OCI-M2 (cell line): Measurements from ENCODE around the gene ZNF185.
"Not testable (repeated sequence)": the region's sequence is repeated elsewhere in the genome, so short reads cannot be mapped to it uniquely, and the experiment has no call there.

ENCODE experiments used
- DNase-seq: peaks from one replicate; lab custom pipeline; 2025; ENCODE audit not compliant: unreplicated experiment; lab: John Stamatoyannopoulos, UW

ZNF185 gene

GRCh38 chrX:152895121-152895520, 2.7 kb upstream of the ZNF185 start:
- no peak for DNase-seq

DNA sequence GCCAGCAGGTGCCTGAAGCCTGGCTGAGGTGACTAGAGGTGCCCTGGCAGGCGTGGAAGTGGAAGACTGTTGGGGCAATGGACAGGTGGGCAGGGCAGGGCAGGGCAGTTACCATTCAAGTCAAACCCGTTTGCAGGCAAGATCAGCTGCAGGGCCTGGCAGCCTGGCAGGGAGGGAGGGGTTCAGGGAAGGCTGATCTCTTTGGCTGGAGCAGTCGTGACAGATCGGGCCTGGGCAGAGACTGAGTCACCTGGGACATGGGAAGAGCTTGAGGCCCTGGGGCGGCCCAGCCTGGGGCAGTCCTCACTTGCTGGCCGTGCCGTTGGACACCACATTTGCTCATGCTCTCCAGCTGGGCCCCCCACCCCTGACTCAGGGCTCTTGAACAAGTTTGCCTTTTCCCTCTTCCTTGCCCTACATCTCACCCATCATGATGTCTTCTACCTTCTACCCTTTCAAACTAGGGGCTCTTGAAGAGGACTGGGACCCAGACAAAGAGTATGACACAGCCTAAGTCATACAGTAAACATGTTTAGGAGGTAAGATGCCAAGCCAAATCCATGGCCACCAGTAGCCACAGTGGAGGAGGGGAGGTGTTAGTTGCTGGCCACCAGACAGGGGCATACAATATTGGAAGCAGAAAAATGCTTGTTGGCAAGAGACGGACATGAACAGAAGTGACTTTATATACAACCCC, 2.0 kb upstream of the ZNF185 start:
- no peak for DNase-seq

DNA sequence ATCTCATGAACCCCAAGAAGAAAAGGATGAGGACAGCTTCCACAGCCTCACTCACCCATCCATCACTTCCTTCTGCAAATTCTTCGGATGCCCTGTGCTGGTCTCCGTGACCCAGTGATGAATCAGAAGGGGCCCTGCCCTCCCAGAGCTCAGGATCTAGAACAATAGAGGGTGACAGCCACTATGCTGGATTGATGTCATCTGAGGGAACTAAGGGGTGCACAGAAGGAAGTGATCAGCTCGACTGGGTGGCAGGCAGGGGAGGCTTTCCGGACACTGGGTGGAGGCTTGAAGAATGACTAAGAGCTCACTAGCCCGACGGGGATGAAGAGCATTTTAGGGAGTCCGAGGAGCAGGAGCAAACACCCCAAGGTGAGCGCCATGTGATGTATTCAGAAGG, 1.4 kb upstream of the ZNF185 start:
- DNase-seq = no peak

DNA sequence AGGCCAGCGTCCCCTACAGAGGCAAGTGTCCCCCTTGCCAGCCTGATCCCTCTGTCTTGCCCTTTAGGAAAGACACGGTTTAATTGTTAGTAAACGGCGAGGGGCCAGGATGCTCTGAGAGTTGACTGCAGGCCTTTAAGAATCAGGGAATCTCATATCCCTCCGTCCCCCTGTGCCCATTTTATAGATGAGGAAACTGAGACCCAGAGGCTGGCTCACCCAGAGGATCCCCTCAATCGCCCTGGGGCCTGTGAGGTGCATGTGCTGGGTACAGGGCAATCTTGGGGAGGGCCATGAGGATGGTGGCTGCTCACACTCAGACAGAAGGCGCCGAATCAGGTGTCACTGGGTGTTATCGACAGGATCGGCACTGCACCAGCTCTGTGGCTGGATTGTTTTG, 575 bp downstream of the ZNF185 start:
- no peak for DNase-seq

DNA sequence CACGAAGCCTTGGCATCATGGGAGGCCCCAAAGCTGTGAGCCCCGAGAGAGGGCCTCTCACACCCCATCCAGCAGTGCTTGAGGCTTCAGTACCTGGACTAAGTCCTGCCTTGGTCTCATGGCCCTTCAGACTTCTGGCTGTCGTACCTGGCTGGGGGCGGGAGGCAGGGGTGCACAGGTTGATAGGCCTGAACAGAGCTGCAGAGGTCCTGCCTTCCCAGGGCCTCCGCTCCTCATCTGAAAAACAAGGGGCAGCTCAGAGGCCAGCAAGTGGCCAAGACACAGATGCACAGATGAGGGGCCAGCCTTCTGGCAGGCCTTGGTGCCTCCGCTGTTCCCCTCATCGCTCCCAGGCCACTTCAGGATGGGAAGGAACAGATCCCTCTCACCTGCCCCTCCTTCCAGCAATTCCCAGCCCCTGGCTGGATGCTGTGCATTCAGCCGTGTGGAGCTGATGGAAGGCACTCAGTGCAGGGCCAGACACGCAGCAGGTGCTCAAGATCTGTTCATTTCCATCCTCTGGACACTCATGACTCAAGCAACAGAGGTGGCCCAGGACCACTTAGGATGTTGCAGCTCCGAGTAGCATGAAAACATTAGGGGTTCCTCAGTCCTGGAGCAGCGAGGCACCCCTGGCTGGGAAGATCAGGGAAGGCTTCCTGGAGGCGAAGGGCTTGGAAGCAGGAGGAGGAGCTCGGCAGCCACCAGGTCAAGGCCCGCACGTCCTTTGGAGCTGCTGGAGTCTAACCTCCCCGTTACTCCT, 1.4 kb downstream of the ZNF185 start:
- no peak for DNase-seq

DNA sequence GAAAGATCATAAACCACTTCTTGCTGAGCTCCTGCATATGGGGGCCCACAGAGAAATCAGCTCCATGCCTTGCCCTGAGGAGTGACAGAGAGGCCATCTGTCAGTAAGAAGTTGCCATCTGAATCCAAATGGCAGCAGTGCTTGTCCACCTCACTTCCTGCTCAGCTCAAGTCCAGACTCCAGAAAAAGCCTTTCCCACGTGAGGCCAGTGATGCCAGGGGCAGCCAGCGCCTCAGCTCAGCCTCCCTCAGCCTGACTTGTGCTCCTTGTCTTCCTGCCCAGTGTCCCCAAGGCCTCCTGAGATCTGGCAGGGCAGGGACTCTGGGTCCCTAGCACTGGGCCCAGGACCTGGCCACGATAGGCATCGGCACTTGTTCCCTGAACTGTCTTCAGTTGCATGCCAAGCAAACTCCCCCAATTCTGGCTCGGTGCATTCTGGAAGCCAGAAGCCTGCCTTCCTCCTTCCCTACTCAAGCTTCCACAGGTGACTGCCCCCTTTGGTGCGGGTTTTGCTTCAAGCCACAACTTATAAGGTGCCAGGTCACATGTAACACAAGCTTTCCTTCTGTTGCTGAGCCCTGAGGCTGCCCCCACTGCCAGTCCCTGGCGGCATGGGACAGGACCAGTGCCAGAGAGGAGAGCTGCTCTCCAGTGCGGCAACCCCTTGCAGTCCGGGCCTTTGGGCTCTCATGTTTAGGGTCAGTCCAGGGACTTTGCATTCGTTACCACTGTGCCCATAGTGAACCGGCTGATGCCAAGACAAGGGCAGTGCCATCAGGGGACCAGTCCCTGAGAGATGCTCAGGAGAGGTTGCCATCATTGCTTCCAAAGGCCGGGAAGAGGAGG, 2.2 kb downstream of the ZNF185 start:
- no peak for DNase-seq

DNA sequence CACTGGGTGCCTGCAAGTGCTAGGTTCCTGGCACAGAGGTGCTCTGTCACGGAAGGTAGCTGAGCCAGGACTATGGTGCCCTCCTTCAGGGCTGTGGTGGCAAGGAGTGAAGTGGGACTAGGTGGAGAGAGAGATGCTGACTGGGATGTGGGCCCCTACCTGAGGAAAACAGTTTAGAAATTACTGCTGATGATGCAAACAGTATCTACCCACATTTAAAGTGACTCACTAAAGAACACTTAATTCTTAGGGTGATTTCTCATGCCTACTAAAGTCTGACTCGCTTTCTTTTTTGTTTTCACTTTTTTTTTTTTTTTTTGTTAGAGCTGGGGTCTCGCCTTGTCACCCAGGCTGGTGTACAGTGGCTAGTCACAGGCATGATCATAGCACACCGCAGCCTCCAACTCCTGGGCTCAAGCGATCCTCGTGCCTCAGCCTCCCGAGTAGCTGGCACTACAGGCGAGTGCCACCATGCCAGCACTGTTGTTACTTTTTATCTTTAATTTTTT, 3.1 kb downstream of the ZNF185 start:
- no peak for DNase-seq

DNA sequence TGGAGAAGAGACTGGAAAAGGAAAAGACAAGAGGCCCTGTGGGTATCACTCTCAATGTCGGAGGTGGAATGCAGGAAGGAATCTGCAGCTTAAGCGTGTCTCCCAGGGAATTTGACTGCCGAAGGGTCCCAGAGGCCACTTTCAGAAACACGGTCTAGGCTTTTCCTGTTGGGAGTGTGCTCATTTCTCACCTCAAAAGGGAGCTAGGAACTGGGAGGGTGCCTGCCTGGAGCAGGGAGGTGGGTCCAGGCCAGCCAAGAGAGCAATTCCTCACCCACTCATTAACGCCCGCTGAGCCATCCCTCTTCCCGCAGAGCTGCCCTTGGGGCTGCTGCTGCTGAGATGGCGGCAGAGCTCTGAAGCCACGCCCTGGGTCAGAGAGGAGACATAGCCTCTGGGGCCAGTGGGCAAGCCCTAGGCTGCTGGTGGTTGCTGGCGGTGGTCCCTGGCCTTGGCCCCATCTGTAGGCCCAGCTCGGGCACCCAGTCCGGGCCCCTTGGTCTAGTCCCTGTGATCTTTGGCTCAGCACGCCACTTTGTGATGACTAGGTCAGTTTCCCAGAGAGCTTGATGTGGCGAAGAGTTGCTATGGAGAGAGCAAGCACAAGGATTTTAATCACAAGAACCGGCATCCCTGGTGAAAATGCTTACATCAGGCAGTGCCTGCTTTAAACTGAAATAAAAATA, 4.1 kb downstream of the ZNF185 start:
- DNase-seq = no peak

DNA sequence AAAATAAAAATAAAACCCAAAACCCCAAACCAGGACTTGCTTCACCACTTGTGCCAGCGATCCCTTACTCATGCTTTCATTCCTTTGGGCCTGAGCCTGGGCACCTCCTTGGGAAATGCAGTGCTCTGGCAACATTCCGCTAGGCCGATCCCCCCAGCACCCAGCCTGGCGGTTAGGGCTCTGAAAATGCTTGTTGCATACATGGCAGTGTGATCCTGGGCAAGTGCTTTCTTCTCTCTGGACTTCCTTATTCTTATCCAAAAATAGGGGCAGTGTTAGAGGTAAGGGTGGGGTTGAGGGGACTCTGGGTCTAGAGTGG, 4.6 kb downstream of the ZNF185 start:
- DNase-seq = no peak

- DNase-seq = no peak
Measured at GRCh38 chrX:152903589-152903988, 5.7 kb downstream of the ZNF185 start.

- no peak for DNase-seq
Measured at GRCh38 chrX:152904151-152905080, 6.5 kb downstream of the ZNF185 start.

DNA sequence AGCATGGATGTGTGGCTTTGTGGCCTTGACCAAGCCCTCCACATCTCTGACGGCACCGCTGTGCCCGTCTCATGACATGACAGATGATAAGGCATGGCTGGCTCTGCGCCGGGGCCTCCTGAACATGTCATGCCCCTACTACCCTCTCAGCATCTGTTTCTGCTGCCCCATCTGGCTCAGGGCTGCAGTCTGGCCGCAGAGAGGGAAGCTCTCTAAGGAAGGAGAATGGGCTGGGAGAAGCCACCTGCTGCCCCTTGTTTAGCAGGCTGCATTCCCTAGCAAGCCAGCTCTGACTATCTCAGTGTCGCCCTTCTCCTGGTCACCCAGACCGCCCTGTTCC, 7.2 kb downstream of the ZNF185 start:
- no peak for DNase-seq

- no peak for DNase-seq
Measured at GRCh38 chrX:152907084-152907651, 9.3 kb downstream of the ZNF185 start.

DNA sequence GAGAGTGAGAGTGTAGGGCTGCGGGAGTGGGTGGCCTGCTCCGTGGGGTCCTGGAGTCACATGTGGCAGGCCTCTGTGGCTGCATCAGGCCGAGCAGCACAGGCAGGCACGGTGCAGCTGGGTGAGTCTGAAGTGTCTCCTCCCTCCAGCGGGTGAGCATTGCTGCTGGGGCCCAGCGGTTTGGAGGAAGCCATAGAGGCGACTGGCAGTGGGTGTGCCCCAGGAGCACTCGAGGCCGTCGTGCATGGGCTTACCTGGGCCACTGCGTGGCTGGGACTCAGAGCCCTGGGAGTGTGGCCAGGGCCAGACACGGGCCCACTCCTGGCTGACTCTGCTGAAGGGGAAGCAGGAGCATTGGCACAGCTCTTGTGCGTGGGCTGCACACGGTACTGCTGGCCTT, 10.6 kb downstream of the ZNF185 start:
- no peak for DNase-seq

DNA sequence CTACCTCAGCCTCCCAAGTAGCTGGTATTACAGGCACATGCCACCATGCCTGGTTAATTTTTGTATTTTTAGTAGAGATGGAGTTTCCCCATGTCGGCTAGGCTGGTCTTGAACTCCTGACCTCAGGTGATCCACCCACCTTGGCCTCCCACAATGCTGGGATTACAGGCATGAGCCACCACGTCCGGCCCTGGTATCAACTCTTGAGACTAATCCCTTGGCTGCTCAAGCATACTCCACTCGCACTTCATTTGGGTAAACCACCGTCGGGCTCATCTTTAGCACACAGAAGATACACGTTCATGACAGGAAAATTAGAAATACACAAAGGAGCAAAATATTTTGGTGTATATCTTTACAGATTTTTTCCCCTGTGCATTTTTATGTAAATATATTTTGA, 12.2 kb downstream of the ZNF185 start:
- not testable (repeated sequence) for DNase-seq

DNA sequence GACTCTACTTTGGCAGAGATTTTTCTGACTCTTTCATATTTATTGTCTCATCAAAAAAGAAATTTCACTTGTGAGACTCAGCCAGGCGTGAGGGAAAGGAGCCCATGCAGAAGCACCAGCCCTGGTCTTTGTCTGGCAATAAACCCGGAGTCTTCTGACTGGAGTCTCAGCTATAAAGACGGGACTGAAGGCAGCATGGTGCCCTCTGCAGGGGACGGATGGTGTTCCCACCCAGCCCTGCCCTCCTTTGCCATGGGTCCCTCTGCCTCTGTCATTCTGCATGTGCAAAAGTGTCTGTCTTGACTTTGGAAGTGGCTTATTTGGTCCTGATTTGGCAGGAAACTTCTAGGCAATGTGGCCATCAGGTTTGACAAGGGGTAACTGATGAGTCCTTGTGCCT, 14.2 kb downstream of the ZNF185 start:
- DNase-seq = no peak

GRCh38 chrX:152912641-152913040, 14.8 kb downstream of the ZNF185 start:
- DNase-seq = no peak

GRCh38 chrX:152913346-152913745, 15.5 kb downstream of the ZNF185 start:
- no peak for DNase-seq

GRCh38 chrX:152913910-152914309, 16.0 kb downstream of the ZNF185 start:
- no peak for DNase-seq
